BLaER1 (cell line): ENCODE data around the gene SLC38A11.
"Not testable (repeated sequence)": the region's sequence is repeated elsewhere in the genome, so short reads cannot be mapped to it uniquely, and the experiment has no call there.

Experiments
- H3K27ac ChIP-seq: shearing (Covaris generic); formaldehyde crosslinking; 2 replicates; pipeline ENCODE4 v1.8.1; 2022
- H3K27me3 ChIP-seq: shearing (Covaris generic); formaldehyde crosslinking; 2 replicates; pipeline ENCODE4 v1.8.1; 2022
- H3K36me3 ChIP-seq: shearing (Covaris generic); formaldehyde crosslinking; 2 replicates; pipeline ENCODE4 v1.8.1; 2022
- H3K4me1 ChIP-seq: shearing (Covaris generic); formaldehyde crosslinking; 2 replicates; pipeline ENCODE4 v1.8.1; 2022
- H3K4me2 ChIP-seq: shearing (Covaris generic); formaldehyde crosslinking; 2 replicates; pipeline ENCODE4 v1.8.1; 2022
- H3K4me3 ChIP-seq: shearing (Covaris generic); formaldehyde crosslinking; 2 replicates; pipeline ENCODE4 v1.8.1; 2022
- H3K9ac ChIP-seq: shearing (Covaris generic); formaldehyde crosslinking; 2 replicates; pipeline ENCODE4 v1.8.1; 2022
- H3K9me3 ChIP-seq: shearing (Covaris generic); formaldehyde crosslinking; 2 replicates; pipeline ENCODE4 v1.8.1; 2022
- H4K20me1 ChIP-seq: shearing (Covaris generic); formaldehyde crosslinking; 2 replicates; pipeline ENCODE4 v1.8.1; 2022
- Cebpa-rat ChIP-seq: shearing (Covaris generic); IDR thresholded peaks from 2 replicates; pipeline ENCODE4 v1.8.1; 2022

Gene SLC38A11

DNA sequence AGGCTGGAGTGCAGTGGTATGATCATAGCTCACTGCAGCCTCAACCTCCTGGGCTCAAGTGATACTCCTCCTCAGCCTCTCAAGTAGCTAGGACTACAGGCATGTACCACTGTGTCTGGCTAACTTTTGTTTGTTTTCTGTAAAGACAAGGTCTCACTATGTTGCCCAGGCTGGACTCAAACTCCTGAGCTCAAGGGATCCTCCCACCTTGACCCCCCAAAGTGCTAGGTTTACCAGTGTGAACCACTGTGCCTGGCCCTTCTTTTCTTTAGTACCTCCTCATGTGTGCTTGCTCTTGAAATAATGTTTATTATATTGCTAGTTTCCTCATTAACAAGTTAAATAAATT, 94.7 kb downstream of the SLC38A11 start:
- Histone ChIP-seq H3K4me1 (no peaks in the 10 kb centered on the region), H3K4me2 (no peak overlapping the region), H3K9ac (no peak overlapping the region), H3K27me3 (no peaks in the 10 kb centered on the region), H3K36me3 (no peaks in the 10 kb centered on the region), H3K27ac (no peak overlapping the region), H3K4me3 (no peak overlapping the region), H3K9me3 (no peaks in the 10 kb centered on the region), H4K20me1 (no peaks in the 10 kb centered on the region)
- no peak for TF ChIP-seq Cebpa-rat

DNA sequence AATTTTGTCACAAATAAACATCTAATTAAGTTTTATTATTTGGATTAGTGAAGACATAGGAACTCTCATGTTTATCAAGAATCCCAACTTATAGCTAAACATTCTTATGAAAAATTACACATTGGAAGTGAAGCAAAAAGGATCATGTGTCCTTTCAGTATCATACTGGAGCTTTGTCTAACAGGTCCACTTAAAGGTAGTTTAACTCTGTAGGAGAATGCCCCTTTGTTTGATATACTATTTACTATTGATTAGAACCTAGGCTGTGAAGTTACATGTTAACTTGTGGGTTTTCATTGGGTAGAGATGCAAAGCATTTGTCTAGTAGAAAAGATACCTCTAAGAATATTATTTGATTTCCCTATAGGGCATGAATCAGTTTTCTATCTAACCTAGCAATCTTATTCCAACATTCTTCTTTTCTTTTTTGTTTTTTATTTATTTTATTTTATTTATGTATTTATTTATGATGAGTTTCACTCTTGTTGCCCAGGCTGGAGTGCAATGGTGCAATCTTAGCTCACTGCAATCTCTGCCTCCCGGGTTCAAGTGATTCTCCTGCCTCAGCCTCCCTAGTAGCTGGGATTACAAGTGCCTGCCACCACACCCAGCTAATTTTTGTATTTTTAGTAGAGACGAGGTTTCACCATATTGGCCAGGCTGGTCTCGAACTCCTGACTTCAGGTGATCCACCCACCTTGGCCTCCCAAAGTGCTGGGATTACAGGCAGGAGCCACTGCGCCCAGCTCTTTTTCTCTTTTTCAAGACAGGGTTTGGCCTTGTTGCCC, 95.2 kb downstream of the SLC38A11 start:
- not testable (repeated sequence) for H3K4me3 ChIP-seq, H3K4me2 ChIP-seq, H3K27me3 ChIP-seq, H3K9ac ChIP-seq, H3K9me3 ChIP-seq, H3K36me3 ChIP-seq, H3K27ac ChIP-seq, H4K20me1 ChIP-seq, H3K4me1 ChIP-seq

DNA sequence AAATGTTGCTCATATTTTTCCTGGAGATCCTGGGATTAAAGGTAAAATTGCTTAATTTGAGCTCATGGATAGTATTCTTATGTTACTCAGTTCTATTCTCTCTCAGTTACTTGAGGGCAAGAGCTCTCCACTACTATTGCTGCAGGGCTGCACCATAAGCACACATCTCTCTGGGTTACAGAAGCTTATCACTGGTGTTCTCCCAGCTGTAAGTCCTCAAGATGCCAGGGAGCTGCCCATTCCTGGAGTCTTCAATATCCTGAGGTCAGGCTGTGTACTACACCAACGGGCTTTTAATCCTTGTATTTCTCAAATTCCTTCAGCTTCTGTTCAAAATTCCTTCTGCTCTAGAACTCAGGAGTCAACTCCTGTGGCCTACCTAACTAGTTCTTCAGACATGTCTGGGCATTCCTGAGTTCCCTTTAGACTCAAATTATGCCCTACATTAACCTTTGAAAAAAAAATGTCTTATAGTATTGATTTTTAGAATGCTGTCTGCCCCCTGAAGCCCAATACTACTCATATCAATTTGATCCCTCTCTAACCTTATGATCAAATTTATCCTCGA, 96.0 kb downstream of the SLC38A11 start:
- no peaks in the 10 kb centered on the region for H4K20me1 ChIP-seq
- TF ChIP-seq Cebpa-rat, result no peak
- no peaks in the 10 kb centered on the region for H3K4me1 ChIP-seq
- no peaks in the 10 kb centered on the region for H3K36me3 ChIP-seq
- H3K4me3 ChIP-seq, result no peak overlapping the region
- H3K9ac ChIP-seq, result no peak overlapping the region
- H3K9me3 ChIP-seq, result no peaks in the 10 kb centered on the region
- H3K4me2 ChIP-seq, result no peak overlapping the region
- no peaks in the 10 kb centered on the region for H3K27me3 ChIP-seq
- no peak overlapping the region for H3K27ac ChIP-seq

DNA sequence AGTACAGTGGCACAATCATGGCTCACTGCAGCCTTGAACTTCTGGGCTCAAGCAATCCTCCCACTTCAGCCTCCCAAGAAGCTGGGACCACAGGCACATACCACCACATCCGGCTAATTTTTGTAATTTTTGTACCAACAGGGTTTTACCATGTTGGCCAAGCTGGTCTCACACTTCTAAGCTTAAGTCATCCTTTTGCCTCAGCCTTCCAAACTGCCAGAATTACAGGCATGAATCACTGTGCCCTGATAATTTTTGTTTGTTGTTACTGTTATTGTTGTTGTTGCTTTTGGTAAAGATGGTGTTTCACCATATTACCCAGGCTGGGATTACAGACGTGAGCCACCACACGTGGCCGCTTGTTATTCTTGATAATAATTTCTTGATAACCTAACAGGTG, 103.2 kb downstream of the SLC38A11 start:
- no peak for TF ChIP-seq Cebpa-rat
- Histone ChIP-seq H3K27ac (no peak overlapping the region), H3K27me3 (no peaks in the 10 kb centered on the region), H4K20me1 (no peaks in the 10 kb centered on the region), H3K9ac (no peak overlapping the region), H3K36me3 (no peaks in the 10 kb centered on the region), H3K4me3 (no peak overlapping the region), H3K9me3 (no peaks in the 10 kb centered on the region), H3K4me1 (no peaks in the 10 kb centered on the region), H3K4me2 (no peak overlapping the region)

DNA sequence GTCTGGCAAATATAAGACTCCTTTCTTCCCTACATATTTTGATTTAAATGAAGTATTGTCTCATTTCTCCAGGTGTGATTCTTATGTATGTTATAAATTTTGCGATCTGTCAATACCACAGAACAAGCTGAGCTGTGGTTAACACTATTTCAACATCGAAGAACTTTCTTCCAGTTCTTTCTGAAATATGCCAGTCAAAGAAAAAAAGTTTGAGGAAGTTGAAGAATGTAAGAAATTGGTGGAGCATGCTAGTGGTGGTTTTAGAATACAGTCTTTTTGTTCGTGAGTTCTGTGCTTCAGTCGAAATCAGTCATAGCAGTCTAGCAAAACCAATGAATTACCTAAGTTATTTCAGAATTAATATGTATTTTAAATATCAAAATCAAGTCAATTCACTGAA, 105.1 kb downstream of the SLC38A11 start:
- no peaks in the 10 kb centered on the region for H3K4me1 ChIP-seq
- H3K9ac ChIP-seq, result no peak overlapping the region
- H3K27me3 ChIP-seq, result no peaks in the 10 kb centered on the region
- no peaks in the 10 kb centered on the region for H4K20me1 ChIP-seq
- no peak overlapping the region for H3K4me3 ChIP-seq
- no peak overlapping the region for H3K27ac ChIP-seq
- H3K36me3 ChIP-seq, result no peaks in the 10 kb centered on the region
- TF ChIP-seq Cebpa-rat, result no peak
- no peaks in the 10 kb centered on the region for H3K9me3 ChIP-seq
- no peak overlapping the region for H3K4me2 ChIP-seq

DNA sequence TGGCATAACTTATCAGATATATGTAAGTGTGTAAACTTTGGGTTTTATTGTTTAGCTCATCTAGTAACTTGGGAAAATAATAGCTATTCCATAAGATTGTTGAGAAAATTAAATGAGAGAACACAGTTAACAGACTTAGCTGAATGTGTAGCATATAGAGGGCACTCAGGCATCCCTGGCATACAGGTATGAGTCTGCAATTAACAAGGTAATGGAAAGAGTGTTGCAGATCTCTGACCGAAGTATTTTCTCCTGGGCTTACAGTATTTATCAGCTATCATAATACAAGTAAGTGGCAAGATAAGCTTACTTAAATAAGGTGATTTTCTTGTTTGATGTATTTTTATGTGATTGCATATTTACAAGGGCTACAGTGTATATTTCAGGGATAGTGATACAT, 105.8 kb downstream of the SLC38A11 start:
- H3K4me3 ChIP-seq, result no peak overlapping the region
- no peaks in the 10 kb centered on the region for H3K27me3 ChIP-seq
- H3K4me1 ChIP-seq, result no peaks in the 10 kb centered on the region
- no peak overlapping the region for H3K4me2 ChIP-seq
- H3K27ac ChIP-seq, result no peak overlapping the region
- H4K20me1 ChIP-seq, result no peaks in the 10 kb centered on the region
- no peaks in the 10 kb centered on the region for H3K36me3 ChIP-seq
- no peaks in the 10 kb centered on the region for H3K9me3 ChIP-seq
- TF ChIP-seq Cebpa-rat, result no peak
- H3K9ac ChIP-seq, result no peak overlapping the region

DNA sequence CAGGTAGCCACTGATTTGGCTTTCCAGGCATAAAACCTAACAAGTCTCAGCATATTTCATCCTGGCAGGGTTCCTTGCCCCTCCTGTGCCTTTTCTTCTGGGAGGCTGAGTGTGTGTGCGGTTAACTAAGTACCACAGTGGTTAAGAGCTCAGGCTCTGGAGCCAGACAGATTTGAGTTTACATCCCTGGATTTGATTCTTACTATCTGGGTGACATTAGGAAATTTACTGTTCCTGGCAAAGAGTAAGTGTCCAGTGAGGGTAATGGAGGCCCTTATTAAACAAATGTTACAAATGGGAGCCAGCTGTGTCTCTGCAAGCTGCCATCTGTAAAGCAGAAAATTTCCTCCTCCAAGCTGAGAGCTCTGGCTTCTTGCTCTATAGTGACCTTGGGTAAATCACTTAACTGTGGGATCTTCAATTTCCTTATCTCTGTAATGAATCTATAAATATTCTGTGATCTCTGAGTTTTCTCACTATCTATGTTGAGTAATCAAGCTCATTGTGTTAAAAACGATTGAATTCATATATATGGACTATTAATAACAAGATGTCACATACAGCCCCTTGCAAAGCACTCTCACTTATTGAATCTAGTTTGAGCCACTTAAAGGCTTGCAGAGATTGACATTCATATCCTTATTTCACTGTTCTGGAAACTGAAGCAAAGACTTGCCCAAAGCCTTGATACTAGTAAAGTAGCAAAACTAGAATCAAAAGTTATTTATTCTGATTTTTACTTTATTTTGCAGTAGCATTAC, 107.2 kb downstream of the SLC38A11 start:
- H3K4me1 ChIP-seq, result no peaks in the 10 kb centered on the region
- TF ChIP-seq Cebpa-rat, result no peak
- H3K27ac ChIP-seq, result no peak overlapping the region
- H3K4me2 ChIP-seq, result no peak overlapping the region
- no peak overlapping the region for H3K9ac ChIP-seq
- H3K9me3 ChIP-seq, result no peaks in the 10 kb centered on the region
- no peaks in the 10 kb centered on the region for H3K36me3 ChIP-seq
- no peak overlapping the region for H3K4me3 ChIP-seq
- H4K20me1 ChIP-seq, result no peaks in the 10 kb centered on the region
- H3K27me3 ChIP-seq, result no peaks in the 10 kb centered on the region

DNA sequence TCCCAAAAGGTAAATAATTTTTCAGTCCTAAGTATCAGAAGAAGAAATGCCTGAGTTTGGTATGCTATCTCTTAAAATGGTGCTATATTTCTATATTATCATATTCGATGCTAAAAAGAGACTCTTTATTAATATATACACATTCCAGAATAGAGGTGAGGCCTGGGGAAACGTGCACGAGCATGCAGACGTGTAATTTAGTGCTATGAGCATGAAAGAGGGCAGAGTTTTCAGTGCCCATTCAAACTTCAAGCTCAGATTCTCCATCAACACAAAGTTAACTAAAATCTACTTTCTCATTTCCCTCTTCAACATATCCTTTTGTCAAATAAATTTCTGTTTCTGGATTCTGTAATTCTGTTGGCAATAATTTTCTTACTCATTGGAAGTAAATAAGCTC, 108.0 kb downstream of the SLC38A11 start:
- Histone ChIP-seq H3K4me2 (no peak overlapping the region), H3K4me1 (no peaks in the 10 kb centered on the region), H3K36me3 (no peaks in the 10 kb centered on the region), H3K27me3 (no peaks in the 10 kb centered on the region), H3K9me3 (no peaks in the 10 kb centered on the region), H4K20me1 (no peaks in the 10 kb centered on the region), H3K27ac (no peak overlapping the region), H3K9ac (no peak overlapping the region), H3K4me3 (no peak overlapping the region)
- no peak for TF ChIP-seq Cebpa-rat

DNA sequence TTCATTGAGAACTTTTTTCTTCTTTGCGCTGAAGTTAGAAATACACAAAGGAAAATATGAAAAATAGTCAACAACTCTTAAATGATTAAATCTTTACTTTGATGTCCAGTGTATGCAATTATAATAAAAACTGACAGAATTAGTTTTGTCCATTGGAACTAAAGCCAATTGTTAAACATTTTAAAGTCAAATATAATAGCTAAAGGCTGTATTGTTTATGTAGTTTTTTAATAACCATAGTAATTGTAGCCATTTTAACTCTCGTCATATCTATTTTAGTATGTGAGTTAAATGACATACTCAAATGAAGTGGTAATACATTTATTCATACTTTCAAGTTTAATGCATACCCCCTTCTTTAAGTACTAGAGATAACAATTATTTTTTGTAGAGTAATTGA, 109.0 kb downstream of the SLC38A11 start:
- H3K9ac ChIP-seq, result no peak overlapping the region
- H3K9me3 ChIP-seq, result no peaks in the 10 kb centered on the region
- H3K27me3 ChIP-seq, result no peaks in the 10 kb centered on the region
- H3K4me3 ChIP-seq, result no peak overlapping the region
- H3K4me1 ChIP-seq, result no peaks in the 10 kb centered on the region
- TF ChIP-seq Cebpa-rat, result no peak
- no peak overlapping the region for H3K27ac ChIP-seq
- no peaks in the 10 kb centered on the region for H3K36me3 ChIP-seq
- no peaks in the 10 kb centered on the region for H4K20me1 ChIP-seq
- no peak overlapping the region for H3K4me2 ChIP-seq
